SK-N-SH (cell line): Measurements from ENCODE around the gene PLCH1. TPM values are rescaled to one million over a fixed set of nuclear protein-coding genes. Genes with fewer than 3 reads are reported as not detected.

Experiments
- CTCF ChIA-PET: fragments of 300-600, 350-600 bp; formaldehyde crosslinking; extraction: SDS; loops from one replicate; lab custom pipeline; 2021; lab: Yijun Ruan, JAX
- POLR2A ChIA-PET: fragments of 350-600 bp; sonication (Branson Sonifier 250); formaldehyde crosslinking; extraction: SDS; loops from one replicate; lab custom pipeline; 2020; ENCODE audit warnings: antibody characterized with exemption, inconsistent platforms; lab: Yijun Ruan, JAX
- DNase-seq: peaks from one replicate; pipeline ENCODE4 v3.0.0; 2012
- H2AFZ ChIP-seq: fragments of 200-600 bp; sonication (generic); 2 replicates; pipeline ENCODE4 v1.8.1; 2016; ENCODE audit warnings: antibody characterized with exemption, mild to moderate bottlenecking, low read depth
- H3F3A ChIP-seq: fragments of 200-600 bp; sonication (generic); replicated peaks from 2 replicates; pipeline ENCODE3; 2016; ENCODE audit warnings: antibody characterized with exemption, mild to moderate bottlenecking; ENCODE audit not compliant: insufficient read depth
- H3K27ac ChIP-seq, 2 experiments: fragments of 200-500 bp in 1 of 2; fragments of 200-600 bp in 1 of 2; sonication (Bioruptor generic) in 1 of 2; sonication (generic), shearing (Covaris generic) in 1 of 2; 2 replicates each; pipeline versions ENCODE4 v1.5.1 to v1.6.1; 2014 to 2016; ENCODE audit warnings: low read depth in 2 of 2, inconsistent platforms in 1 of 2, low read length in 1 of 2, mild to moderate bottlenecking in 1 of 2, mixed read lengths in 1 of 2
- H3K27me3 ChIP-seq: fragments of 200-600 bp; sonication (generic), shearing (Covaris generic); 2 replicates; pipeline ENCODE4 v1.6.1; 2016; ENCODE audit warnings: mixed run types; ENCODE audit not compliant: insufficient read depth
- H3K36me3 ChIP-seq, 2 experiments: fragments of 200-500 bp in 1 of 2; fragments of 200-600 bp in 1 of 2; sonication (Bioruptor generic) in 1 of 2; sonication (generic) in 1 of 2; replicated peaks in 1 of 2; 2 replicates each; pipeline versions ENCODE3 to v1.5.1; 2014 to 2016; ENCODE audit warnings: low read length in 1 of 2, mild to moderate bottlenecking in 1 of 2; ENCODE audit not compliant: insufficient read depth in 2 of 2, control insufficient read depth in 1 of 2
- H3K4me1 ChIP-seq, 2 experiments: fragments of 200-500 bp in 1 of 2; fragments of 200-600 bp in 1 of 2; sonication (Bioruptor generic) in 1 of 2; sonication (generic), shearing (Covaris generic) in 1 of 2; 2 replicates each; pipeline versions ENCODE4 v1.5.1 to v1.6.1; 2014 to 2016; ENCODE audit warnings: low read depth in 1 of 2, low read length in 1 of 2, mixed run types in 1 of 2; ENCODE audit not compliant: insufficient read depth in 2 of 2, control insufficient read depth in 1 of 2
- H3K4me2 ChIP-seq: fragments of 200-600 bp; sonication (generic), shearing (Covaris generic); 2 replicates; pipeline ENCODE4 v1.6.1; 2017; ENCODE audit warnings: mixed run types
- H3K4me3 ChIP-seq, 2 experiments: fragments of 200-500 bp in 1 of 2; fragments of 200-600 bp in 1 of 2; sonication (Bioruptor generic) in 1 of 2; sonication (generic), shearing (Covaris generic) in 1 of 2; 2 replicates each; pipeline versions ENCODE4 v1.5.1 to v1.8.1; 2014 to 2016; ENCODE audit warnings: low read depth in 2 of 2, inconsistent platforms in 1 of 2, low read length in 1 of 2, mild to moderate bottlenecking in 1 of 2, mixed read lengths in 1 of 2, moderate library complexity in 1 of 2
- H3K79me2 ChIP-seq: fragments of 200-600 bp; sonication (generic); 2 replicates; pipeline ENCODE4 v1.8.1; 2017; ENCODE audit warnings: mild to moderate bottlenecking; ENCODE audit not compliant: insufficient read depth
- H3K9ac ChIP-seq: fragments of 200-600 bp; sonication (generic); 2 replicates; pipeline ENCODE4 v1.6.1; 2017; ENCODE audit warnings: mixed run types
- H3K9me2 ChIP-seq: fragments of 200-600 bp; sonication (generic); 2 replicates; pipeline ENCODE4 v1.6.1; 2017; ENCODE audit warnings: mixed run types
- H3K9me3 ChIP-seq: fragments of 200-600 bp; sonication (generic); 2 replicates; pipeline ENCODE4 v1.6.1; 2017; ENCODE audit warnings: mixed run types, mild to moderate bottlenecking, moderate library complexity
- H4K20me1 ChIP-seq: fragments of 200-600 bp; sonication (generic); 2 replicates; pipeline ENCODE4 v1.6.1; 2017; ENCODE audit warnings: mild to moderate bottlenecking, mixed run types; ENCODE audit not compliant: insufficient read depth
- ELF1 ChIP-seq: IDR thresholded peaks from 2 replicates; pipeline ENCODE4 v1.4.0; 2012
- EZH2phosphoT487 ChIP-seq: fragments of 200-600 bp; sonication (generic); IDR thresholded peaks from 2 replicates; pipeline ENCODE4 v1.6.1; 2017; ENCODE audit warnings: low read depth, mixed run types, mild to moderate bottlenecking, antibody characterized with exemption, moderate library complexity, borderline replicate concordance
- FOSL2 ChIP-seq: IDR thresholded peaks from 2 replicates; pipeline ENCODE4 v1.4.0; 2012; ENCODE audit warnings: low read depth, mild to moderate bottlenecking, moderate library complexity, borderline replicate concordance
- GATA2 ChIP-seq: sonication (generic); formaldehyde crosslinking; IDR thresholded peaks from 2 replicates; pipeline ENCODE4 v1.5.0; 2020; ENCODE audit warnings: mild to moderate bottlenecking, missing genetic modification reagents
- IRF3 ChIP-seq: fragments of 150-350 bp; IDR thresholded peaks from 2 replicates; pipeline ENCODE4 v1.6.1; 2016; ENCODE audit warnings: mild to moderate bottlenecking, low read depth, low read length
- MAX ChIP-seq: IDR thresholded peaks from 2 replicates; pipeline ENCODE4 v1.4.0; 2012; ENCODE audit warnings: low read depth
- MEF2A ChIP-seq: IDR thresholded peaks from 2 replicates; pipeline ENCODE4 v1.4.0; 2012; ENCODE audit warnings: low read depth, borderline replicate concordance
- NFIC ChIP-seq: IDR thresholded peaks from 2 replicates; pipeline ENCODE4 v1.4.0; 2012; ENCODE audit warnings: borderline replicate concordance
- NRF1 ChIP-seq: IDR thresholded peaks from 2 replicates; pipeline ENCODE4 v1.6.1; 2012; ENCODE audit warnings: low read depth, mild to moderate bottlenecking, low read length
- PBX3 ChIP-seq: IDR thresholded peaks from 2 replicates; pipeline ENCODE4; 2012
- POLR2AphosphoS5 ChIP-seq: IDR thresholded peaks from 2 replicates; pipeline ENCODE4 v1.6.1; 2012; ENCODE audit warnings: low read depth, low read length
- RAD21 ChIP-seq: IDR thresholded peaks from 2 replicates; pipeline ENCODE4 v1.6.1; 2012; ENCODE audit warnings: mild to moderate bottlenecking, low read length
- REST ChIP-seq: IDR thresholded peaks from 2 replicates; pipeline ENCODE4 v1.6.1; 2012; ENCODE audit warnings: mild to moderate bottlenecking, low read depth, low read length, moderate library complexity
- RFX5 ChIP-seq: IDR thresholded peaks from 2 replicates; pipeline ENCODE4 v1.6.1; 2012; ENCODE audit warnings: mild to moderate bottlenecking, improper control_type of control experiment, low read length
- SIN3A ChIP-seq: IDR thresholded peaks from 2 replicates; pipeline ENCODE4 v1.6.1; 2012; ENCODE audit warnings: low read depth, mild to moderate bottlenecking, low read length, moderate library complexity, borderline replicate concordance
- TCF12 ChIP-seq: IDR thresholded peaks from 2 replicates; pipeline ENCODE4 v1.4.0; 2012
- TEAD4 ChIP-seq: IDR thresholded peaks from 2 replicates; pipeline ENCODE4 v1.4.0; 2012; ENCODE audit warnings: mild to moderate bottlenecking, borderline replicate concordance; ENCODE audit not compliant: insufficient read depth
- YY1 ChIP-seq: IDR thresholded peaks from 2 replicates; pipeline ENCODE4 v1.4.0; 2012; ENCODE audit warnings: low read depth, mild to moderate bottlenecking
- ZBTB33 ChIP-seq: IDR thresholded peaks from 2 replicates; pipeline ENCODE4 v1.4.0; 2012; ENCODE audit warnings: low read depth, borderline replicate concordance
- WGBS: methylation state at CpG from one replicate; pipeline ENCODE4 v1.1.6; 2017; ENCODE audit warnings: low lambda C conversion rate; 5-methylcytosine and 5-hydroxymethylcytosine counted together
- polyA plus RNA-seq, 3 experiments: library from polyadenylated mRNA; depleted of rRNA; stranded (reverse); fragments of >200 nt; gene quantifications; 2 replicates each; pipeline ENCODE4 v1.2.3, GENCODE V29; 2012

The PLCH1 gene
- polyA plus RNA-seq, 1 of the 3 experiments (the other 2 are of a cell fraction): 0.26 TPM

- H4K20me1 ChIP-seq: no peaks in the 10 kb centered on the region
- no peak overlapping the region for H3K4me2 ChIP-seq
- no peak for TF ChIP-seq ZBTB33
- no peak for TF ChIP-seq EZH2phosphoT487
- TF ChIP-seq RFX5: no peak
- TF ChIP-seq GATA2 (CRISPR knock-in tag): no peak
- TF ChIP-seq YY1: no peak
- TF ChIP-seq IRF3: no peak
- TF ChIP-seq TCF12: no peak
- TF ChIP-seq PBX3: no peak
- TF ChIP-seq RAD21: no peak
- no peak for TF ChIP-seq POLR2AphosphoS5
- no peak for TF ChIP-seq NRF1
- TF ChIP-seq SIN3A: no peak
- TF ChIP-seq MEF2A: no peak
- no peak for TF ChIP-seq ELF1
- no peak for TF ChIP-seq REST
- TF ChIP-seq MAX: no peak
- TF ChIP-seq TEAD4: no peak
- TF ChIP-seq FOSL2: no peak
- no peak for TF ChIP-seq NFIC
- no peaks in the 10 kb centered on the region for H3K9me3 ChIP-seq
- H3K9ac ChIP-seq: no peak overlapping the region
- no peaks in the 10 kb centered on the region for H3K9me2 ChIP-seq
- no peaks in the 10 kb centered on the region for H3K79me2 ChIP-seq
- H3K36me3 ChIP-seq: no peaks in the 10 kb centered on the region
- H2AFZ ChIP-seq: no peak overlapping the region
- H3K27ac ChIP-seq: no peak overlapping the region
- ChIA-PET POLR2A (no interaction called here), CTCF (interaction anchor here (3.8 kb wide), 1 partner anchor 332 kb away, joined by 17 read pairs; no protein-coding TSS in a partner anchor)
- no peaks in the 10 kb centered on the region for H3F3A ChIP-seq
- no peak overlapping the region for H3K4me3 ChIP-seq
- DNase-seq: no peak
- H3K4me1 ChIP-seq: peaks cover 0 to 3% of the 10 kb centered on the region in 2 experiments; a peak in 1 of 4 replicates
- H3K27me3 ChIP-seq: no peaks in the 10 kb centered on the region
- WGBS: 63% methylated on average over 3 of the region's 3 CpGs
Observed at GRCh38 chr3:155369735-155370134, 375.1 kb downstream of the PLCH1 start.
